ENCODE data around the gene CMTM2. TPM values are rescaled to one million over a fixed set of nuclear protein-coding genes. Genes with fewer than 3 reads are reported as not detected.

Gene CMTM2
- total RNA-seq (not detected in 2 replicates), polyA plus RNA-seq (0.88 TPM in 1 of 2 replicates, not detected in the other)

GRCh38 chr16:66578651-66579531, at the start of gene CMTM2:
Gene CMTM2, plus strand, starts transcription at chr16:66579463. Its CDS starts 145 bp downstream, at chr16:66579608.
- H3K27ac ChIP-seq = no peak within 1 kb of the TSS
- H3K27me3 ChIP-seq = peaks cover 45% of the 10 kb centered on the region
- H3K9me3 ChIP-seq (ENCODE audit: low read depth) = no peaks in the 10 kb centered on the region
- H3K4me3 ChIP-seq = no peak within 1 kb of the TSS
- H3K4me1 ChIP-seq (ENCODE audit: low read depth) = peaks cover 3% of the 10 kb centered on the region
- no peaks in the 10 kb centered on the region for H3K36me3 ChIP-seq
- peak in 1 of 2 donors; percentile 12 for DNase-seq (ENCODE audit: low read depth in 1 of 2, low spot score in 1 of 2)
- TF ChIP-seq CTCF (IDR thresholded peaks at IDR 0.05; ENCODE audit: low read depth, low read length) = no peak

GRCh38 chr16:66529475-66529874, 49.8 kb upstream of the CMTM2 start:
- peaks cover 18% of the 10 kb centered on the region for H3K36me3 ChIP-seq
- TF ChIP-seq CTCF (IDR thresholded peaks at IDR 0.05; ENCODE audit: low read depth, low read length) = no peak
- DNase-seq (ENCODE audit: low read depth in 1 of 2, low spot score in 1 of 2) = no peak
- no peak overlapping the region for H3K4me3 ChIP-seq
- H3K4me1 ChIP-seq (ENCODE audit: low read depth) = peaks cover 6% of the 10 kb centered on the region
- no peaks in the 10 kb centered on the region for H3K9me3 ChIP-seq (ENCODE audit: low read depth)
- H3K27ac ChIP-seq = no peak overlapping the region
- no peaks in the 10 kb centered on the region for H3K27me3 ChIP-seq

GRCh38 chr16:66534376-66534799, 44.9 kb upstream of the CMTM2 start:
- H3K9me3 ChIP-seq (ENCODE audit: low read depth) = no peaks in the 10 kb centered on the region
- peaks cover 15% of the 10 kb centered on the region for H3K36me3 ChIP-seq
- DNase-seq (ENCODE audit: low read depth in 1 of 2, low spot score in 1 of 2) = peak in 1 of 2 donors; percentile 20
- H3K27ac ChIP-seq = peak overlapping the region; percentile 31
- no peak overlapping the region for H3K4me3 ChIP-seq
- TF ChIP-seq CTCF (IDR thresholded peaks at IDR 0.05; ENCODE audit: low read depth, low read length) = no peak
- peaks cover 7% of the 10 kb centered on the region for H3K4me1 ChIP-seq (ENCODE audit: low read depth)
- no peaks in the 10 kb centered on the region for H3K27me3 ChIP-seq

- Histone ChIP-seq H3K4me3 (no peak overlapping the region), H3K4me1 (ENCODE audit: low read depth) (peaks cover 7% of the 10 kb centered on the region), H3K27ac (no peak overlapping the region), H3K36me3 (peaks cover 4% of the 10 kb centered on the region), H3K27me3 (no peaks in the 10 kb centered on the region), H3K9me3 (ENCODE audit: low read depth) (no peaks in the 10 kb centered on the region)
- TF ChIP-seq CTCF (IDR thresholded peaks at IDR 0.05; ENCODE audit: low read depth, low read length) = no peak
- no peak for DNase-seq (ENCODE audit: low read depth in 1 of 2, low spot score in 1 of 2)
Observed at GRCh38 chr16:66536525-66536924, 42.7 kb upstream of the CMTM2 start.

- no peak for DNase-seq (ENCODE audit: low read depth in 1 of 2, low spot score in 1 of 2)
- H3K27ac ChIP-seq = no peak overlapping the region
- peaks cover 4% of the 10 kb centered on the region for H3K36me3 ChIP-seq
- no peaks in the 10 kb centered on the region for H3K27me3 ChIP-seq
- no peak for TF ChIP-seq CTCF (IDR thresholded peaks at IDR 0.05; ENCODE audit: low read depth, low read length)
- no peaks in the 10 kb centered on the region for H3K9me3 ChIP-seq (ENCODE audit: low read depth)
- peaks cover 11% of the 10 kb centered on the region for H3K4me1 ChIP-seq (ENCODE audit: low read depth)
- no peak overlapping the region for H3K4me3 ChIP-seq
Observed at GRCh38 chr16:66537236-66537635, 42.0 kb upstream of the CMTM2 start.

Measured in cardiac muscle cell (in vitro differentiated cells and primary cell).